SK-N-SH treated with all-trans-retinoic acid at 6 μM for 48 hours (cell line): ENCODE results near the gene QKI.

Source experiments
- ATAC-seq: fragments of 200-7000 bp; cut with Tn5 transposase; 3 replicates; pipeline ENCODE4 v1.9.1; 2020; ENCODE audit warnings: mild to moderate bottlenecking, moderate library complexity
- ARNTL ChIP-seq: fragments of 450-650 bp; formaldehyde crosslinking; IDR thresholded peaks from 2 replicates; pipeline ENCODE4 v1.5.0; 2020; ENCODE audit warnings: low read depth, mild to moderate bottlenecking, moderate library complexity, borderline replicate concordance
- BACH2 ChIP-seq: fragments of 250-450 bp; sonication (Bioruptor Pico); IDR thresholded peaks from 2 replicates; pipeline ENCODE4 v1.9.0; 2021; ENCODE audit warnings: mild to moderate bottlenecking, borderline replicate concordance
- CSDC2 ChIP-seq: fragments of 250-450 bp; sonication (Bioruptor Pico); IDR thresholded peaks from 2 replicates; pipeline ENCODE4 v1.5.0; 2020; ENCODE audit warnings: mild to moderate bottlenecking, moderate library complexity
- CSRNP3 ChIP-seq: fragments of 250-450 bp; sonication (Bioruptor Pico); IDR thresholded peaks from 2 replicates; pipeline ENCODE4 v1.5.1; 2021; ENCODE audit warnings: mild to moderate bottlenecking, moderate library complexity
- ESRRG ChIP-seq: fragments of 250-450 bp; sonication (Bioruptor Pico); IDR thresholded peaks from 2 replicates; pipeline ENCODE4 v1.6.1; 2021; ENCODE audit warnings: mild to moderate bottlenecking
- GLIS3 ChIP-seq: fragments of 250-450 bp; sonication (Bioruptor Pico); IDR thresholded peaks from 2 replicates; pipeline ENCODE4 v1.5.0; 2020; ENCODE audit warnings: mild to moderate bottlenecking, moderate library complexity
- OSR1 ChIP-seq: fragments of 250-450 bp; sonication (Bioruptor Pico); IDR thresholded peaks from 2 replicates; pipeline ENCODE4 v1.8.0; 2022; ENCODE audit warnings: moderate library complexity, mild to moderate bottlenecking, inconsistent platforms
- PPARA ChIP-seq: fragments of 250-450 bp; sonication (Bioruptor Pico); IDR thresholded peaks from 2 replicates; pipeline ENCODE4 v1.5.0; 2020; ENCODE audit warnings: mild to moderate bottlenecking, borderline replicate concordance
- RARB ChIP-seq: fragments of 250-450 bp; sonication (Bioruptor Pico); IDR thresholded peaks from 2 replicates; pipeline ENCODE4 v1.8.0; 2021; ENCODE audit warnings: mild to moderate bottlenecking, moderate library complexity
- SNAI2 ChIP-seq: fragments of 250-450 bp; sonication (Bioruptor Pico); IDR thresholded peaks from 2 replicates; pipeline ENCODE4 v1.5.0; 2020; ENCODE audit warnings: mild to moderate bottlenecking, moderate library complexity
- TCF4 ChIP-seq: fragments of 250-450 bp; sonication (Bioruptor Pico); IDR thresholded peaks from 2 replicates; pipeline ENCODE4 v1.8.0; 2021; ENCODE audit warnings: mild to moderate bottlenecking, moderate library complexity, borderline replicate concordance
- TOX ChIP-seq: fragments of 250-450 bp; sonication (Bioruptor Pico); IDR thresholded peaks from 2 replicates; pipeline ENCODE4 v1.8.0; 2021; ENCODE audit warnings: mild to moderate bottlenecking, moderate library complexity, borderline replicate concordance
- ZFP30 ChIP-seq: fragments of 450-650 bp; formaldehyde crosslinking; IDR thresholded peaks from 2 replicates; pipeline ENCODE4 v1.5.0; 2022; ENCODE audit warnings: mild to moderate bottlenecking, moderate library complexity
- ZNF565 ChIP-seq: fragments of 450-650 bp; formaldehyde crosslinking; conservative IDR thresholded peaks from 2 replicates; pipeline ENCODE4 v1.5.0; 2020; ENCODE audit warnings: low read depth, mild to moderate bottlenecking, moderate library complexity
- ZNF70 ChIP-seq: fragments of 450-650 bp; formaldehyde crosslinking; IDR thresholded peaks from 2 replicates; pipeline ENCODE4 v1.5.0; 2020; ENCODE audit warnings: mild to moderate bottlenecking, moderate library complexity
- ZNF8 ChIP-seq: fragments of 450-650 bp; formaldehyde crosslinking; IDR thresholded peaks from 2 replicates; pipeline ENCODE4 v1.5.0; 2020; ENCODE audit warnings: mild to moderate bottlenecking, moderate library complexity
- TF ChIP-seq, protein P1 (sequence below): fragments of 250-450 bp; sonication (Bioruptor Pico); IDR thresholded peaks from 2 replicates; pipeline ENCODE4 v1.8.0; 2020; ENCODE audit warnings: mild to moderate bottlenecking, moderate library complexity, borderline replicate concordance
- TF ChIP-seq, protein P2 (sequence below): fragments of 250-450 bp; sonication (Bioruptor Pico); IDR thresholded peaks from 2 replicates; pipeline ENCODE4 v1.8.0; 2021; ENCODE audit warnings: low read depth, mild to moderate bottlenecking, moderate library complexity, borderline replicate concordance
- TF ChIP-seq, protein P3 (sequence below): fragments of 250-450 bp; sonication (Bioruptor Pico); IDR thresholded peaks from 2 replicates; pipeline ENCODE4 v1.5.0; 2020; ENCODE audit warnings: mild to moderate bottlenecking, moderate library complexity

QKI gene

DNA sequence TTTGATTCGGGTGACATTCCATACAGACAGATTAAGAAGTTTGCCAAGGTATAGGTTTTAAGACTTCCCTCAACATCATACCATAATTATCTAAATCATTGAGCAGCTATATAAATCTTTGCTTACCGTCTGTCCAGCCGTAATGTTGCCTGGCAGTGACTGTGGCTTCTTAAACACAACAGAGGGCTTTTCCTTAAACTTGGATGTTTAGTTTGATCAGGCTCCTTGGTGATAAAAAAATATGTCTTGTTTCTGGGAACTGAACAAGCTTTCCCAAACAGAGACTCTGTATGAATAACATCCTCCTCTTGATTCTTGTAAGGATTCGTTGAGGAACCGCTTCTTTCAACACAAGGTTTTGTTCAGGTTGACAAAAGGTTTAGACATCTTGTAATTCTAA is 130.9 kb downstream of the QKI start (continued):
- TF ChIP-seq, protein P1, sequence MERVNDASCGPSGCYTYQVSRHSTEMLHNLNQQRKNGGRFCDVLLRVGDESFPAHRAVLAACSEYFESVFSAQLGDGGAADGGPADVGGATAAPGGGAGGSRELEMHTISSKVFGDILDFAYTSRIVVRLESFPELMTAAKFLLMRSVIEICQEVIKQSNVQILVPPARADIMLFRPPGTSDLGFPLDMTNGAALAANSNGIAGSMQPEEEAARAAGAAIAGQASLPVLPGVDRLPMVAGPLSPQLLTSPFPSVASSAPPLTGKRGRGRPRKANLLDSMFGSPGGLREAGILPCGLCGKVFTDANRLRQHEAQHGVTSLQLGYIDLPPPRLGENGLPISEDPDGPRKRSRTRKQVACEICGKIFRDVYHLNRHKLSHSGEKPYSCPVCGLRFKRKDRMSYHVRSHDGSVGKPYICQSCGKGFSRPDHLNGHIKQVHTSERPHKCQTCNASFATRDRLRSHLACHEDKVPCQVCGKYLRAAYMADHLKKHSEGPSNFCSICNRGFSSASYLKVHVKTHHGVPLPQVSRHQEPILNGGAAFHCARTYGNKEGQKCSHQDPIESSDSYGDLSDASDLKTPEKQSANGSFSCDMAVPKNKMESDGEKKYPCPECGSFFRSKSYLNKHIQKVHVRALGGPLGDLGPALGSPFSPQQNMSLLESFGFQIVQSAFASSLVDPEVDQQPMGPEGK (CRISPR knock-in tag), result no peak

DNA sequence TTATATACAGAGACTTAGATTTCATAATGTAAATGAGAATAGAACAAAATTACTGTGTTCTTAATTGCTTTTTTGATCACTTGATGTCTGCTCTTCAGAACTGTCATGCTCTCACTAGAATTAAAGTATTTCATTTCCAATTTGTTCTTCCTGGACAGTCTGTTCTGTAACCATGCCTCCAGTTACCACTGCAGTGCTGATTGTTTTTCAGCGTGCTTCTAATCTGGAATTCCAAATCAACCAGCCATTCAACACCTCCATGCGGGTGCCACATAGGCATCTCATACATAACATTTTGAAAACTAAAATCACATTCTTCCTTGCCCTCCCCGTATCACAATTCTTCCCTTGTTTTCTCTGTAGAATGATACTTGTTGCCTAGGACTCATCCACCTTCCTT is 132.8 kb downstream of the QKI start:
- TF ChIP-seq, protein P1 (CRISPR knock-in tag), result no peak
- TF ChIP-seq TOX (CRISPR knock-in tag), result no peak
- no peak for TF ChIP-seq ZNF8 (CRISPR knock-in tag)
- TF ChIP-seq TCF4 (CRISPR knock-in tag), result no peak
- TF ChIP-seq CSDC2 (CRISPR knock-in tag), result no peak
- TF ChIP-seq, protein P2, sequence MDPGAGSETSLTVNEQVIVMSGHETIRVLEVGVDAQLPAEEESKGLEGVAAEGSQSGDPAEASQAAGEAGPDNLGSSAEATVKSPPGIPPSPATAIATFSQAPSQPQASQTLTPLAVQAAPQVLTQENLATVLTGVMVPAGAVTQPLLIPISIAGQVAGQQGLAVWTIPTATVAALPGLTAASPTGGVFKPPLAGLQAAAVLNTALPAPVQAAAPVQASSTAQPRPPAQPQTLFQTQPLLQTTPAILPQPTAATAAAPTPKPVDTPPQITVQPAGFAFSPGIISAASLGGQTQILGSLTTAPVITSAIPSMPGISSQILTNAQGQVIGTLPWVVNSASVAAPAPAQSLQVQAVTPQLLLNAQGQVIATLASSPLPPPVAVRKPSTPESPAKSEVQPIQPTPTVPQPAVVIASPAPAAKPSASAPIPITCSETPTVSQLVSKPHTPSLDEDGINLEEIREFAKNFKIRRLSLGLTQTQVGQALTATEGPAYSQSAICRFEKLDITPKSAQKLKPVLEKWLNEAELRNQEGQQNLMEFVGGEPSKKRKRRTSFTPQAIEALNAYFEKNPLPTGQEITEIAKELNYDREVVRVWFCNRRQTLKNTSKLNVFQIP (CRISPR knock-in tag), result no peak
- TF ChIP-seq CSRNP3 (CRISPR knock-in tag), result no peak
- TF ChIP-seq ZNF565, result no peak
- TF ChIP-seq RARB, result no peak
- TF ChIP-seq ZNF70 (CRISPR knock-in tag), result no peak
- no peak for TF ChIP-seq GLIS3
- TF ChIP-seq PPARA (CRISPR knock-in tag), result no peak
- TF ChIP-seq ARNTL (CRISPR knock-in tag), result no peak
- no peak for TF ChIP-seq ZFP30 (CRISPR knock-in tag)
- TF ChIP-seq, protein P3, sequence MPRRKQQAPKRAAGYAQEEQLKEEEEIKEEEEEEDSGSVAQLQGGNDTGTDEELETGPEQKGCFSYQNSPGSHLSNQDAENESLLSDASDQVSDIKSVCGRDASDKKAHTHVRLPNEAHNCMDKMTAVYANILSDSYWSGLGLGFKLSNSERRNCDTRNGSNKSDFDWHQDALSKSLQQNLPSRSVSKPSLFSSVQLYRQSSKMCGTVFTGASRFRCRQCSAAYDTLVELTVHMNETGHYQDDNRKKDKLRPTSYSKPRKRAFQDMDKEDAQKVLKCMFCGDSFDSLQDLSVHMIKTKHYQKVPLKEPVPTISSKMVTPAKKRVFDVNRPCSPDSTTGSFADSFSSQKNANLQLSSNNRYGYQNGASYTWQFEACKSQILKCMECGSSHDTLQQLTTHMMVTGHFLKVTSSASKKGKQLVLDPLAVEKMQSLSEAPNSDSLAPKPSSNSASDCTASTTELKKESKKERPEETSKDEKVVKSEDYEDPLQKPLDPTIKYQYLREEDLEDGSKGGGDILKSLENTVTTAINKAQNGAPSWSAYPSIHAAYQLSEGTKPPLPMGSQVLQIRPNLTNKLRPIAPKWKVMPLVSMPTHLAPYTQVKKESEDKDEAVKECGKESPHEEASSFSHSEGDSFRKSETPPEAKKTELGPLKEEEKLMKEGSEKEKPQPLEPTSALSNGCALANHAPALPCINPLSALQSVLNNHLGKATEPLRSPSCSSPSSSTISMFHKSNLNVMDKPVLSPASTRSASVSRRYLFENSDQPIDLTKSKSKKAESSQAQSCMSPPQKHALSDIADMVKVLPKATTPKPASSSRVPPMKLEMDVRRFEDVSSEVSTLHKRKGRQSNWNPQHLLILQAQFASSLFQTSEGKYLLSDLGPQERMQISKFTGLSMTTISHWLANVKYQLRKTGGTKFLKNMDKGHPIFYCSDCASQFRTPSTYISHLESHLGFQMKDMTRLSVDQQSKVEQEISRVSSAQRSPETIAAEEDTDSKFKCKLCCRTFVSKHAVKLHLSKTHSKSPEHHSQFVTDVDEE, result no peak
- TF ChIP-seq SNAI2, result no peak
- TF ChIP-seq BACH2, result no peak
- ATAC-seq, result no peak

DNA sequence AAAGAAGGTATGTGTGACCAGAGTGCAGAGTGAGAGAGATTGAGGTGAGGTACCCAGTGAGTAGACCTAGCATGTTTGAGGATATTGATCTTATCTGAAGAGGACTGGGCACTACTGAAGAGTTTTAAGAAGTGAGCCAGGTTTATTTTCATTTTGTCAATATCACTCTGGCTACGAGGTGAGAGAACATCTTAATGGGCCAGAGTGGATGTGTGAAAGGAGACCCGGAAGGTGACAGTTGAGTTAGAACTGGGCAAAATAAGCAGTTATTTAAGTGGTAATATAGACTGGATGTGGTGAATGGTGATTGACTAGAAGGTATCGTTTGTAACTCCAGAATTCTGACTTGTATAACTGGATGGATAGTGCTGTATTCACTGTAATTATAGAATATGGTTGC is 134.1 kb downstream of the QKI start:
- TF ChIP-seq TOX (CRISPR knock-in tag) (no peak), ESRRG (CRISPR knock-in tag) (no peak), OSR1 (CRISPR knock-in tag) (no peak)
- TF ChIP-seq, protein P2 (CRISPR knock-in tag), result no peak
- no peak for ATAC-seq
